ENCODE results near the gene MCCC1.
"Not testable (repeated sequence)": the region's sequence is repeated elsewhere in the genome, so short reads cannot be mapped to it uniquely, and the experiment has no call there.

Gene MCCC1

DNA sequence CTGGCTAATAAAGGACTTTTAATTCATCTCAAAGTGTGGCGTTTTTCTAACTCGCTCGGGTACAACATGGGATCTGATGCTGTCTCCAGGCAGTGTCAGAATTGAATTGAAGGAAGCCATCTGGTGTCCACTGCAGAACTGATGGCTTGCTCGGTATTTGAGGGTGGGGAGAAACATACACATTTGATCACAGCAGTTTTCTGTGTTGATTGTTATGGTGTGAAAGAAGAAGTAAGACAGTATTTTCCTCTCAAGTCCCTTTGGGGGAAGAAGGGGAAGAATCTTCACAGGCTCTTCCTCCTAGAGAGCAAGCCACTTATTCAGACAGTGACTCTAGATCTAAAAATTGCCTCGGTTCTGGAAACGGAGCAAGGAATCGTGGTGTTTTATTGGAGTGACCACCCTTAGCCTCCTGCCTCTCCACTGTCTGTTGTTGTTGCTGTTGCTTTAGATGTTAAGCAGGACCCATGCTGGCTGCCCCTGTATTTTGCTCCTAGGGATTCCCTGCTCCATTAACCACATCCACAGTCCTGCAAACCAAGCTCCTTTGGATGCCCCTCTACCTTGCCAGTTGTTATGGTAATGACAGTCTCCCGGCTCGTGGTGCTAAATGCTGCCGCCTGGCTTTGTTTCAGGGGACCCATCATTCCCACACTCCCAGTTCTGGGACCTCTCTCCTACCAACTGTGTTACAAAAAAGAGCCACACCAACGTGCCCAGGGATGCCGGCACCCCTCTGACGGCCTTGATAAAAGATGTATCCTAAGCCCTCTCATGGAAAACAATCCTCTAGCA, 15.3 kb upstream of the MCCC1 start:
- no peaks in the 10 kb centered on the region for H3K9me3 Mint-ChIP-seq
- DNase-seq (no peak), ATAC-seq (no peak)
- no peak overlapping the region for H3K4me3 Mint-ChIP-seq
- H3K27me3 Mint-ChIP-seq, result peaks cover 37% of the 10 kb centered on the region
- peaks cover 15% of the 10 kb centered on the region for H3K4me1 Mint-ChIP-seq
- H3K27ac Mint-ChIP-seq, result no peak overlapping the region

DNA sequence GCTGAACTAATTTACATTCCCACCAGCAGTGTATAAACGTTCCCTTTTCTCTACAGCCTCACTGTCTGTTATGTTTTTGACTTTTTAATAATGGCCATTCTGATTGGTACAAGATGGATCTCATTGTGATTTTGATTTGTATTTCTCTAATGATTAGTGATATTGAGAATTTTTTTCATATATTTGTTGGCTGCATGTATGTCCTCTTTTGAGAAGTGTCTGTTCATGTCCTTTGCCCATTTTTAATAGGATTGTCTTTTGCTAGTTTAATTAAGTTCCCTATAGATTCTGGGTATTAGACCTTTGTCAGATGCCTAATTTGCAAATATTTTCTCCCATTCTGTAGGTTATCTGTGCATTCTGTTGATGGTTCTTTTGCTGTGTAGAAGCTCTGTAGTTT, 10.6 kb upstream of the MCCC1 start:
- peak overlapping the region in 1 of 2 donors; percentile 9 for H3K27ac Mint-ChIP-seq
- not testable (repeated sequence) for H3K4me3 Mint-ChIP-seq, ATAC-seq, DNase-seq, H3K27me3 Mint-ChIP-seq, H3K4me1 Mint-ChIP-seq, H3K9me3 Mint-ChIP-seq

DNA sequence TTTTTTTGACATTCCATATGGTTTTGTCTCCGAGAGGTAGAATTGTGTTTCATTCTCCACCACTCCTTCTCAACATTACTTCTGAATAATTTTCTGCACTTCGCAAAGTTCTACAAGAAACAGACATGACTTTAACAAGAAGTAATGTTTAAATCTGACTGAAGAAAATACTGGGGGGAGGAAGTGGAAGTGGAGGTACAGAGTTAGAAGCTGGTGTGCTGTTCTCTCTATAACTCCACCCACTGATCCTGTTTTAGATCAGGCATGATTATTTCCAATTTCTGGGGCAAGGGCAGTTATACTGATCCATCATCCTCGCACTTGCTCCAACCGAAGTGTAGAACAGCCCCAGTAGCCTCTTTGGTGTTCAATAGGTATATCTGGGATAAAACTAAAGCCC, 9.2 kb upstream of the MCCC1 start:
- Mint-ChIP-seq H3K9me3 (no peaks in the 10 kb centered on the region), H3K27ac (no peak overlapping the region), H3K27me3 (no peaks in the 10 kb centered on the region), H3K4me3 (no peak overlapping the region), H3K4me1 (no peaks in the 10 kb centered on the region)
- ATAC-seq, result no peak
- no peak for DNase-seq

DNA sequence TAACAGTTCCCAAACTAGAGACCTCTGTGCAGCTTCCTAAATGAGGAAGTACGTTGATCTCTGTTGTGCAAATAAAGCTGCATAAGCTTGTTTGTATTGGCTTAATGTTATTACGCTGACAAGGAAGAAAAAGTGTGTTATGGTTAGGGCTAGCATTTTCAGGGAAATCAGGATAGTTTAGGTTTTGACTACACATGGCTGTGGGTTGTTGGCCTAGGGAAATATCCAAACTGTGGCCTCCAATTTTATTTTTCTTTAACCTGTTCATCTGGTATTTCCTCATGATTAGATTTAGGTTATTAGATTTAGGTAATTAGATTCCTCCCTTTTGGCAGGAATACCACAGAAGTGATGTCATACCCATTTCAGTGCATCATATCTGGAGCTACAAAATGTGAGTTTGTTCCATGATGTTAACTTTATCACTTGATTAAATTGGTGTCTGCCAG, 8.7 kb upstream of the MCCC1 start:
- Mint-ChIP-seq H3K4me1 (no peaks in the 10 kb centered on the region), H3K27me3 (no peaks in the 10 kb centered on the region), H3K4me3 (no peak overlapping the region), H3K9me3 (no peaks in the 10 kb centered on the region), H3K27ac (no peak overlapping the region)
- no peak for ATAC-seq
- no peak for DNase-seq

DNA sequence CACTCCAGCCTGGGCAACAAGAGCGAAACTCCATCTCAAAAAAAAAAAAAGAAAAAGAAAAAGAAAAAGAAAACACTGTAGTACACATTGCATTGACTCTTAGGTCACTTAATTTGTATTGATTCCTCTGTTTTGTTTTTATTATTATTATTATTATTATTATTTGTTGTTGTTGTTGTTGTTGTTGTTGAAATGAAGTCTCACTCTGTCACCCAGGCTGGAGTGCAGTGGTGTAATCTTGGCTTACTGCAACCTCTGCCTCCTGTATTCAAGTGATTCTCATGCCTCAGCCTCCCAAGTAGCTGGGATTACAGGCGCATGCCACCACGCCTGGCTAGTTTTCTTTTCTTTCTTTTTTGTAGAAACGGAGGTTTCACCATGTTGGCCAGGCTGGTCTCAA, 8.1 kb upstream of the MCCC1 start:
- H3K4me1 Mint-ChIP-seq, DNase-seq, H3K27me3 Mint-ChIP-seq, H3K9me3 Mint-ChIP-seq, ATAC-seq, H3K4me3 Mint-ChIP-seq, H3K27ac Mint-ChIP-seq: not testable (repeated sequence)

DNA sequence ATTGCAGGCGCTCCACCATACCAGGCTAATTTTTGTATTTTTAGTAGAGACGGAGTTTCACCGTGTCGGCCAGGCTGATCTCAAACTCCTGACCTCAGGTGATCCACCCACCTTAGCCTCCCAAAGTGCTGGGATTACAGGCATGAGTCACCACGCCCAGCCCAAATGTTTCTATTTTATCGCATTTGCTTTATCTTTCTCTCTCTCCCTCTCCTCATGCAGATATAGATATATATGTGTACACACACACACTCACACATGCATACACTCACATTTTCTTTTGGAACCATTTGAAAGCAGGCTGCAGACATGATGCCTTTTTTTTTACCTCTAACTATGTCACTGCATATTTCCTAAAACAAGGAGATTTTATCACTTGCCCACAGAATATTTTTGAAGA, 7.3 kb upstream of the MCCC1 start:
- H3K9me3 Mint-ChIP-seq, result no peaks in the 10 kb centered on the region
- H3K4me3 Mint-ChIP-seq, result no peak overlapping the region
- H3K27ac Mint-ChIP-seq, result no peak overlapping the region
- no peak for ATAC-seq
- H3K4me1 Mint-ChIP-seq, result peaks cover 3% of the 10 kb centered on the region
- no peaks in the 10 kb centered on the region for H3K27me3 Mint-ChIP-seq
- no peak for DNase-seq

DNA sequence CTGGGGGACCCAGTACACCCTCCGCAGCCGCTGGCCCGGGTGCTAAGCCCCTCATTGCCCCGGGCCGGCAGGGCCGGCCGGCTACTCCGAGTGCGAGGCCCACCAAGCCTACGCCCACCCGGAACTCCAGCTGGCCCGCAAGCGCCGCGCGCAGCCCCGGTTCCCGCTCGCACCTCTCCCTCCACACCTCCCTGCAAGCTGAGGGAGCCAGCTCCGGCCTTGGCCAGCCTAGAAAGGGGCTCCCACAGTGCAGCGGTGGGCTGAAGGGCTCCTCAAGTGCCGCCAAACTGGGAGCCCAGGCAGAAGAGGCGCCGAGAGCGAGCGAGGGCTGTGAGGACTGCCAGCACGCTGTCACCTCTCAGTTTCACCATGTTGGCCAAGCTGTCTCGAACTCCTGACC, 4.7 kb upstream of the MCCC1 start:
- Mint-ChIP-seq H3K4me1 (peaks cover 21% of the 10 kb centered on the region), H3K27ac (peak overlapping the region in 1 of 2 donors; percentile 76)
- not testable (repeated sequence) for H3K27me3 Mint-ChIP-seq, DNase-seq, ATAC-seq, H3K9me3 Mint-ChIP-seq, H3K4me3 Mint-ChIP-seq

DNA sequence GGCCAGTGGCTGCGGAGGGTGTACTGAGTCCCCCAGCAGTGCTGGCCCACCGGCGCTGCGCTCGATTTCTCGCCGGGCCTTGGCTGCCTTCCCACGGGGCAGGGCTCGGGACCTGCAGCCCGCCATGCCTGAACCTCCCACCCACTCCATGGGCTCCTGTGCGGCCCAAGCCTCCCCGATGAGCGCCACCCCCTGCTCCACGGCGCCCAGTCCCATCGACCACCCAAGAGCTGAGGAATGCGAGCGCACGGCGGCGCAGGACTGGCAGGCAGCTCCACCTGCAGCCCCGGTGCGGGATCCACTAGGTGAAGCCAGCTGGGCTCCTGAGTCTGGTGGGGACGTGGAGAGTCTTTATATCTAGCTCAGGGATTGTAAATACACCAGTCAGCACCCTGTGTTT, 1.7 kb upstream of the MCCC1 start:
- ATAC-seq, DNase-seq, H3K9me3 Mint-ChIP-seq, H3K27me3 Mint-ChIP-seq, H3K4me3 Mint-ChIP-seq: not testable (repeated sequence)
- Mint-ChIP-seq H3K4me1 (peaks cover 43% of the 10 kb centered on the region), H3K27ac (peak overlapping the region in 1 of 2 donors; percentile 44)

DNA sequence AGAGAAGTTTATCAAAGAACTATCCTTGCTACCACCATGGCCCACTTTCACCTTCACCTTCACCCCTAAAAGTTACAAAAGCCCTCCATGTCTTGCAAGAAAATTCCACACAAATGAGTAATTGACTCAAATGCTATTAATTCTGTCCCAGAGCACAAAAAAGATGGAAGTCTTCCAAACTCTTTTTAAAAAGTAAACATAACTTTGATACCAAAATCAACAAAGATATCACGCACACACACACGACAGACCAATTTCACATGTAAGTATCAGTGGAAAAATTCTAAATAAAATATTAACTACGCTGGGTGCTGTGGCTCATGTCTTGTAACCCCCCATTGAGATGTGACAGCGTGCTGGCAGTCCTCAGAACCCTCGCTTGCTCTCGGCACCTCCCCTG, 1.1 kb upstream of the MCCC1 start:
- peak overlapping the region; percentile 61 to 92 for H3K4me3 Mint-ChIP-seq
- no peaks in the 10 kb centered on the region for H3K9me3 Mint-ChIP-seq
- no peak overlapping the region for H3K27ac Mint-ChIP-seq
- H3K27me3 Mint-ChIP-seq, result no peaks in the 10 kb centered on the region
- DNase-seq (no peak), ATAC-seq (no peak)
- H3K4me1 Mint-ChIP-seq, result peaks cover 43% of the 10 kb centered on the region

DNA sequence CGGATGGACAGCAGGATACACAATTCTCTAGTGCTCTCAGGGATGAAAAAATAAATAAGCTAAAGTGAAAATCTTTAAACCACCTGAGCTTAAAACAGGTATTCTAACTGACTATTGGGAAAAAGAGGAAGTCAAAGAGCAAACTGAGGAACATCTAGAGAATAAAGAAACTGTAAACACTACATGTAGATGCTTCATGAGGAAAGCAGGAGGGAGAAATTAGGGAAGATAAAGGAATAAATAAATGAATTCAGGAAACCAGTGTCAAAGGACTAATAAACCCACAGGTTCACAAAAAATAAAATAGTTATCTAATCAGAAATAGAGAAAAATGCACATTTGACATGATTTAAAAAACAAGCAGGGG, 525 bp upstream of the MCCC1 start:
- Mint-ChIP-seq H3K4me3 (peak overlapping the region; percentile 92 to 97), H3K4me1 (peaks cover 46% of the 10 kb centered on the region), H3K9me3 (no peaks in the 10 kb centered on the region), H3K27ac (peak overlapping the region; percentile 97 to 99), H3K27me3 (no peaks in the 10 kb centered on the region)
- ATAC-seq, result no peak
- no peak for DNase-seq

DNA sequence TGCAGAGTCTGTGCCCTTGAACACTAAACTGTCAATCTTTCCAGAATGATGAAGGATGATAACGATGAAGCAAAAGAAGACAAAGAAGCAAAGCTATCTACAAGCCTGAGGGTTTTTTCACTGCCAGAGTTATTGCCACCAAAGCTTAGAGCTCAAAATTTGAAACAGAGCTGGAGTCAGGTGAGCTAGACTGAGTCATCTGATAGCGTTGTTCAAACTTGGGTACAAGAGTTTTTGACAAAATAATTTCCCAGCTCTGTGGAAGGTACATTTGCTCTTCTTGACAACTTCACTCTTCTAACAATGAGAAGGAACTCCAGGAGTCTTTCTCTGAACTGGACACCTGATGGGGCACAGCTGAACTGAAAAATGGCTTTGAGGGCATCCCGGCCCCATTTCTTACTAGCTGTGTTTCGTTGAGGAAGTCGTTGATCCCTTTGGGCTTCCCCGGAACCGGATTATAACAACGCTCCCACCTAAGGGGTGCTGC, 715 bp downstream of the MCCC1 start:
- H3K4me3 Mint-ChIP-seq, result peak overlapping the region; percentile 92 to 97
- peaks cover 53% of the 10 kb centered on the region for H3K4me1 Mint-ChIP-seq
- H3K9me3 Mint-ChIP-seq, result no peaks in the 10 kb centered on the region
- no peak for DNase-seq
- no peaks in the 10 kb centered on the region for H3K27me3 Mint-ChIP-seq
- peak; percentile 47 for ATAC-seq
- peak overlapping the region; percentile 97 to 99 for H3K27ac Mint-ChIP-seq

DNA sequence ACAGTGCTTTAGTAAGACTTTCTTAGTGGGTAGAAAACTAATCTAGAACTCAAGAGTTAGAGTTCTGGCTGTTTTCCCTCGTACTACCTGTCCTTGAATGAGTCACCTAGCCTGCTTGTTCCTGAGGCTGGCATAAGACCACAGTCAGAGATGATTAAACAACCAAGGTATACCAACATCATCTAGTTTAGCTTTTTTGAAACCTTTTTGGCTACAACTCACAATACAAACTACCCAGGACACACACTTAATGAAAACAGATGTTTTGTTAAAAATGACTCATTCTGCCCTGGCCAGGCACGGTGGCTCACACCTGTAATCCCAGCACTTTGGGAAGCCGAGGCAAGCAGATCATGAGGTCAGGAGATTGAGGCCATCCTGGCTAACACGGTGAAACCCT, 4.6 kb downstream of the MCCC1 start:
- DNase-seq, result no peak
- no peak for ATAC-seq
- H3K27ac Mint-ChIP-seq, result peak overlapping the region in 1 of 2 donors; percentile 27
- no peaks in the 10 kb centered on the region for H3K27me3 Mint-ChIP-seq
- H3K9me3 Mint-ChIP-seq, result no peaks in the 10 kb centered on the region
- peaks cover 35% of the 10 kb centered on the region for H3K4me1 Mint-ChIP-seq
- H3K4me3 Mint-ChIP-seq, result no peak overlapping the region

DNA sequence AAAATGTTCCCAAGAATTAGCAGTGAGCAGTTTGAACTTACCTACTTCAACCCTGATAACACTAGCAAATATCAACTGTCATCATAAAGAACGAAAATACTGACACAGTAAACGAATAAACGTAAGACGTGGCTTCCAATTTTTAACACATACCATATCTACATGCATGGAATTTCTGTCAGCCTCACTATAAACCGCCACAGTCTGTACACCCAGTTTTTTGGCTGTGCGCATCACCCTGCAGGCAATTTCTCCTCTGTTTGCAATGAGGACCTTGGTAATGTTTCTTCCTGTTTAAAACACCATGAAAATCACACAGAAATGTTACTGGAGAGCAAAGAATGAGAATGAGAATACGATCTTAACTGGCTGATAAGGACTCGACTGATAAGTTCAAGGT, 7.0 kb downstream of the MCCC1 start:
- no peak overlapping the region for H3K27ac Mint-ChIP-seq
- no peak overlapping the region for H3K4me3 Mint-ChIP-seq
- DNase-seq (no peak), ATAC-seq (no peak)
- no peaks in the 10 kb centered on the region for H3K27me3 Mint-ChIP-seq
- no peaks in the 10 kb centered on the region for H3K9me3 Mint-ChIP-seq
- peaks cover 18% of the 10 kb centered on the region for H3K4me1 Mint-ChIP-seq

DNA sequence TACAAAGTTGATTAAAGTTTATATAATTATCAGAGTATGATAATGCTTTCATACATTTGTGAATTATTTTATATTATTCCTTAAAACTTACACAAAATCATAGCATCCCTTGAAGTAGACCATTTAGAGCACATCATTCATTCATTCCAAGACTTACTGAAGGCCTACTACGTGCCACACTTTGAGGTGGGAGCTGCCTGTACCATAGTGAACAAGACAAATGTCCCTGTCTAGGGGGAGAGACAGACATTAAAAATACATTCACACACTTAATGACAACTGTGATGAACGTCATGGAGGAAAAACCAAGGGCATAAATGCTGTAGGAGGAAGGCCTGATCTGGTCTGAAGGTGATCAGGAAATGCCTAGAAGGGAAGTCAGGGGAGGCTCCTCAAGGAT, 12.1 kb downstream of the MCCC1 start:
- DNase-seq (no peak), ATAC-seq (no peak)
- no peaks in the 10 kb centered on the region for H3K9me3 Mint-ChIP-seq
- H3K4me1 Mint-ChIP-seq, result peaks cover 5% of the 10 kb centered on the region
- no peak overlapping the region for H3K4me3 Mint-ChIP-seq
- H3K27me3 Mint-ChIP-seq, result no peaks in the 10 kb centered on the region
- H3K27ac Mint-ChIP-seq, result no peak overlapping the region

DNA sequence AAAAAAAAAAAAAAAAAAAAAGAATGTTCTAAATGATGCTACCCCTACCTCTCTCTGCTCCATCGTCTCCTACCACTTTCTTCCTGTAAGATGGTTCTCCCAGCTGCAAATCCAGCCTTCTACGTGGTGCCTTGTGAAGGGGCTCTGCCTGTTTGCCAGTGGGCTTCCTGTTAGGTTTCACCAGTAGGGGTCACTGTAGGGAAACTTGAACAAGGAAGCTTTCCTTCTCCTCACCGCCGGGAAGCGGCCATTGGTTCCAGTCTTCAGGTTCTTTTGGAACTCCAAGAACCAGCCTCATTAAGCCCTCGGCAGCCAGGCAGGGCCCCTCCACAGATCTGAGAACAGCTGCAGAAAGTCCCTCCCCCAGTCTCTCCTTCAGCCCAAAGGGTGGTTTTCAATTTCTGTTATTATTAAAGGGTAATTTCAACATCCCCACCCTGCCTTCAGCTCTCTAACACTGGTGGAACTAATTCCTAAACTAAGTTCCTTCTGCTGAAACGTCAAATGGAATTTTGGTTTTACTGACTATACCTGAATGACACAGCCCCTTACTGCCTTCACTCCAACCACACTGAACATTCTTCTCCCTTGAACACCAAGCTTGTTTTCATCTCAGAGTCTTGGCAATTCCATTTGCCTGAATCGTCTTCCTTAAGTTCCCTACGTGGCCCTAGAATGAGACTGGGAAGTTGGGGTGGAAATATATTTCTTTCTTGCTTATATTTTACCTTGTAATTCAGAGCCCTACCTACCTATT, 13.5 kb downstream of the MCCC1 start:
- H3K9me3 Mint-ChIP-seq, result no peaks in the 10 kb centered on the region
- H3K27ac Mint-ChIP-seq, result peak overlapping the region in 1 of 2 donors; percentile 46
- DNase-seq, result no peak
- no peak overlapping the region for H3K4me3 Mint-ChIP-seq
- H3K27me3 Mint-ChIP-seq, result no peaks in the 10 kb centered on the region
- peaks cover 5% of the 10 kb centered on the region for H3K4me1 Mint-ChIP-seq
- ATAC-seq, result no peak

DNA sequence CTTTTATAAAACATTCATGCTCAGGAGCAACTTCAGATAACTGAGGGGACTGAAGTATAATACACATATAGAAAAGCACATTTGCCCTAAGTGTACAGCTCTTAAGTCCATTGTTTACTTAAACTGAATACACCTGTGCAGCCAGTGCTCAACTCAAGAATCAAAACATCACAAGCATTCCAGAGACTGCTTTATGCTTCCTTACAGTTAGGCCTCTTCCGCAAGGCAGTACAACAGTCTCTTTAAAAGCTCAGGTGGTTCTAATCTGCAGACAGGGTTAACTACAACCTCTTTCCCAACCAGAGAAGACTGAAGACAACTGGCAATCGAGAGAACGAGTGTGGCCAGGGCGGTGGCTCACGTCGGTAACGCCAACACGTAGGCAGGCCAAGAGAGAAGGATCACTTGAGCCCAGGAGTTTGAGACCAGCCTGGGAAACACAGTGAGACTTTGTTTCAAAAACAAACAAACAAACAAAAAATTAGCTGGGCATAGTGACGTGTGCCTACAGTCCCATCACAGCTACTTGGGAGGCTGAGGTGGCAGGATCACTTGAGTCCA, 16.9 kb downstream of the MCCC1 start:
- no peak for DNase-seq
- ATAC-seq, result no peak
- Mint-ChIP-seq H3K27ac (no peak overlapping the region), H3K27me3 (no peaks in the 10 kb centered on the region), H3K9me3 (peaks cover 8 to 23% of the 10 kb centered on the region in 2 donors), H3K4me3 (no peak overlapping the region), H3K4me1 (peaks cover 5% of the 10 kb centered on the region)
